Stomach (tissue), 4 donors: Measurements from ENCODE around the gene DNAH10.

Experiments
- CTCF ChIP-seq, 7 experiments: fragments of 450-650 bp in 4 of 7; fragments of 200-600 bp in 3 of 7; sonication (generic) in 3 of 7; IDR thresholded peaks; one replicate each; pipeline ENCODE4 v1.5.1; 2016 to 2019; ENCODE audit warnings: antibody characterized with exemption in 7 of 7, control low read depth in 2 of 7, mild to moderate bottlenecking in 1 of 7
- EP300 ChIP-seq: sonication (generic); formaldehyde crosslinking; IDR thresholded peaks from one replicate; pipeline ENCODE4 v1.6.1; 2017; ENCODE audit warnings: antibody characterized with exemption
- POLR2A ChIP-seq, 4 donors: fragments of 450-650 bp; IDR thresholded peaks; one replicate each; pipeline ENCODE4 v1.6.1; 2016; ENCODE audit warnings: antibody characterized with exemption in 4 of 4, control low read depth in 2 of 4, mild to moderate bottlenecking in 1 of 4, moderate library complexity in 1 of 4

- TF ChIP-seq CTCF (IDR thresholded peaks at IDR 0.05) (no peak), POLR2A (IDR thresholded peaks at IDR 0.05) (no peak), EP300 (no peak)
These were observed 150.6 kb downstream of the DNAH10 start for GRCh38 chr12:123912415-123913380.
